ENCODE results near the gene XRN2.

GRCh38 chr20:21399005-21399475, 95.9 kb downstream of the XRN2 start:
- TF ChIP-seq CTCF (IDR thresholded peaks at IDR 0.05): no peak
- no peak for TF ChIP-seq EP300 (IDR thresholded peaks at IDR 0.05)
- no peak for TF ChIP-seq POLR2AphosphoS5 (IDR thresholded peaks at IDR 0.05)
- TF ChIP-seq POLR2A (IDR thresholded peaks at IDR 0.05): no peak

Data from stomach (tissue), 4 donors.